Tracheal epithelial cell (primary cell): Measurements from ENCODE around the gene COL26A1. TPM values are rescaled to one million over a fixed set of nuclear protein-coding genes. Genes with fewer than 3 reads are reported as not detected.

Experiments
- total RNA-seq: library from RNA; depleted of rRNA; stranded (reverse); fragments of >200 nt; gene quantifications from 2 replicates; pipeline ENCODE4 v1.2.1, GENCODE V29; 2014

Gene COL26A1
- total RNA-seq: not detected in 2 replicates

GRCh38 chr7:101362334-101363195, at the start of gene COL26A1:
TSS of gene COL26A1 (plus strand) at chr7:101362875. CDS start at chr7:101363033, 158 bp downstream.

GRCh38 chr7:101321491-101322401, 40.9 kb upstream of the COL26A1 start, which contains the start of gene IFT22:
TSS of gene IFT22 (minus strand) at chr7:101321812. CDS start at chr7:101321709, 103 bp downstream.

Other genes with a start within 250 kb of the COL26A1 start
- 126 and 446 TPM in 2 replicates for gene SERPINE1, start 235.8 kb upstream of the COL26A1 start, total RNA-seq
- gene AP1S1, start 208.4 kb upstream of the COL26A1 start, total RNA-seq: 116 and 212 TPM in 2 replicates
- gene VGF, start 197.3 kb upstream of the COL26A1 start, total RNA-seq: 0.24 TPM in 1 of 2 replicates, not detected in the other
- gene NAT16, start 182.6 kb upstream of the COL26A1 start, total RNA-seq: not detected in 2 replicates
- not detected in 2 replicates for gene MOGAT3, start 161.8 kb upstream of the COL26A1 start, total RNA-seq
- 24.7 and 37.4 TPM in 2 replicates for gene PLOD3, start 145.3 kb upstream of the COL26A1 start, total RNA-seq
- gene ZNHIT1, start 144.7 kb upstream of the COL26A1 start, total RNA-seq: 91.8 and 104 TPM in 2 replicates
- 1.4 and 1.7 TPM in 2 replicates for gene CLDN15, start 125.1 kb upstream of the COL26A1 start, total RNA-seq
- 174 and 207 TPM in 2 replicates for gene FIS1, start 117.8 kb upstream of the COL26A1 start, total RNA-seq
- gene IFT22, start 41.1 kb upstream of the COL26A1 start, total RNA-seq: 9.6 and 10.2 TPM in 2 replicates